Endodermal cell (in vitro differentiated cells): Measurements from ENCODE around the gene CDKL1. TPM values are rescaled to one million over a fixed set of nuclear protein-coding genes. Genes with fewer than 3 reads are reported as not detected.

ENCODE experiments used
- DNase-seq: peaks from one replicate; pipeline ENCODE4 v3.0.0-alpha.2; 2017
- H3K27ac ChIP-seq: 2 replicates; pipeline ENCODE4 v1.5.1; 2013; ENCODE audit warnings: mild to moderate bottlenecking, low read depth, low read length, moderate library complexity
- H3K27me3 ChIP-seq: 2 replicates; pipeline ENCODE4 v1.6.1; 2013; ENCODE audit warnings: mild to moderate bottlenecking, low read length, moderate library complexity; ENCODE audit not compliant: insufficient read depth, control insufficient read depth, poor library complexity, severe bottlenecking
- H3K36me3 ChIP-seq: 2 replicates; pipeline ENCODE4 v1.7.0; 2013; ENCODE audit warnings: mild to moderate bottlenecking, low read length, moderate library complexity; ENCODE audit not compliant: control insufficient read depth, insufficient read depth
- H3K4me1 ChIP-seq: one replicate; pipeline ENCODE4 v1.7.0; 2013; ENCODE audit warnings: low read length; ENCODE audit not compliant: control insufficient read depth, insufficient read depth
- H3K4me3 ChIP-seq: 2 replicates; pipeline ENCODE4 v1.5.1; 2013; ENCODE audit warnings: mild to moderate bottlenecking, low read length, moderate library complexity
- H3K9ac ChIP-seq: 2 replicates; pipeline ENCODE4 v1.6.1; 2013; ENCODE audit warnings: mild to moderate bottlenecking, low read length, moderate library complexity; ENCODE audit not compliant: poor library complexity, severe bottlenecking; ENCODE audit errors: extremely low read depth
- H3K9me3 ChIP-seq: 2 replicates; pipeline ENCODE4 v1.6.1; 2013; ENCODE audit warnings: mild to moderate bottlenecking, low read length, moderate library complexity; ENCODE audit not compliant: control insufficient read depth
- H3K27ac Mint-ChIP-seq: 2 replicates; pipeline ENCODE4 v1.8.0; 2020; ENCODE audit warnings: mixed read lengths
- H3K27me3 Mint-ChIP-seq: 2 replicates; pipeline ENCODE4 v1.8.0; 2021; ENCODE audit warnings: mild to moderate bottlenecking, mixed read lengths; ENCODE audit not compliant: insufficient read depth
- H3K36me3 Mint-ChIP-seq: 2 replicates; pipeline ENCODE4 v1.8.0; 2020; ENCODE audit warnings: low read depth, mixed read lengths
- H3K4me1 Mint-ChIP-seq: 2 replicates; pipeline ENCODE4 v1.8.0; 2020; ENCODE audit warnings: mixed read lengths
- H3K4me3 Mint-ChIP-seq: 2 replicates; pipeline ENCODE4 v1.8.0; 2020; ENCODE audit warnings: mild to moderate bottlenecking, moderate library complexity, mixed read lengths
- H3K9me3 Mint-ChIP-seq: 2 replicates; pipeline ENCODE4 v1.8.0; 2020; ENCODE audit warnings: mild to moderate bottlenecking, mixed read lengths
- CTCF ChIP-seq: fragments of 200-600 bp; sonication (generic); conservative IDR thresholded peaks from 2 replicates; pipeline ENCODE4 v1.5.0; 2021; ENCODE audit warnings: antibody characterized with exemption, mild to moderate bottlenecking
- WGBS, 2 experiments: methylation state at CpG; one replicate each; pipeline versions ENCODE4 v1.1.5 to v1.1.7; 2013; ENCODE audit warnings: missing lambda C conversion rate in 2 of 2, mixed read lengths in 1 of 2; ENCODE audit not compliant: insufficient coverage in 1 of 2, insufficient read length in 1 of 2; 5-methylcytosine and 5-hydroxymethylcytosine counted together
- total RNA-seq, 2 donors: library from RNA; stranded (reverse); fragmentation: NEBNext Ultra II Directional in 1 of 2; extraction: Animal tissue kit (Norgen Biotek cat#: 25700) in 1 of 2; gene quantifications; 2 replicates in 1 of 2; 3 replicates in 1 of 2; pipeline ENCODE4 v1.2.1, GENCODE V29; 2021

Gene CDKL1
- total RNA-seq, 2 donors from 2014 or later: 1.5 to 2.6 TPM

GRCh38 chr14:50345846-50346422 lies 50.7 kb downstream of the CDKL1 start:
- no peak overlapping the region for H3K4me3 Mint-ChIP-seq
- no peaks in the 10 kb centered on the region for H3K36me3 Mint-ChIP-seq
- 78 to 81% methylated on average over 3 to 6 of the region's 6 CpGs for WGBS, 2 experiments
- H3K9ac ChIP-seq: no peak overlapping the region
- TF ChIP-seq CTCF: no peak
- no peaks in the 10 kb centered on the region for H3K36me3 ChIP-seq
- H3K27ac Mint-ChIP-seq: no peak overlapping the region
- no peaks in the 10 kb centered on the region for H3K9me3 Mint-ChIP-seq
- H3K27ac ChIP-seq: no peak overlapping the region
- no peaks in the 10 kb centered on the region for H3K27me3 Mint-ChIP-seq
- no peaks in the 10 kb centered on the region for H3K9me3 ChIP-seq
- H3K4me1 ChIP-seq: no peaks in the 10 kb centered on the region
- peaks cover 16% of the 10 kb centered on the region for H3K4me1 Mint-ChIP-seq
- no peaks in the 10 kb centered on the region for H3K27me3 ChIP-seq
- DNase-seq: no peak
- no peak overlapping the region for H3K4me3 ChIP-seq

GRCh38 chr14:50344876-50345563 lies 51.7 kb downstream of the CDKL1 start:
- H3K27me3 Mint-ChIP-seq: no peaks in the 10 kb centered on the region
- no peak overlapping the region for H3K9ac ChIP-seq
- peaks cover 20% of the 10 kb centered on the region for H3K4me1 Mint-ChIP-seq
- no peak overlapping the region for H3K27ac Mint-ChIP-seq
- H3K27ac ChIP-seq: no peak overlapping the region
- no peaks in the 10 kb centered on the region for H3K27me3 ChIP-seq
- no peaks in the 10 kb centered on the region for H3K9me3 ChIP-seq
- TF ChIP-seq CTCF: no peak
- no peak overlapping the region for H3K4me3 ChIP-seq
- no peaks in the 10 kb centered on the region for H3K36me3 Mint-ChIP-seq
- WGBS, 2 experiments: 87 to 100% methylated on average over 3 of the region's 4 CpGs
- no peak for DNase-seq
- no peaks in the 10 kb centered on the region for H3K4me1 ChIP-seq
- H3K4me3 Mint-ChIP-seq: no peak overlapping the region
- no peaks in the 10 kb centered on the region for H3K36me3 ChIP-seq
- H3K9me3 Mint-ChIP-seq: no peaks in the 10 kb centered on the region

- H3K4me3 ChIP-seq: no peak overlapping the region
- Mint-ChIP-seq H3K36me3 (no peaks in the 10 kb centered on the region), H3K27me3 (no peaks in the 10 kb centered on the region), H3K4me3 (no peak overlapping the region), H3K9me3 (no peaks in the 10 kb centered on the region), H3K27ac (no peak overlapping the region), H3K4me1 (peaks cover 23% of the 10 kb centered on the region)
- H3K27me3 ChIP-seq: no peaks in the 10 kb centered on the region
- 93 to 100% methylated on average over 5 to 7 of the region's 7 CpGs for WGBS, 2 experiments
- TF ChIP-seq CTCF: no peak
- H3K36me3 ChIP-seq: no peaks in the 10 kb centered on the region
- no peak overlapping the region for H3K27ac ChIP-seq
- no peak for DNase-seq
- no peaks in the 10 kb centered on the region for H3K4me1 ChIP-seq
- H3K9ac ChIP-seq: no peak overlapping the region
- H3K9me3 ChIP-seq: no peaks in the 10 kb centered on the region
Observed at GRCh38 chr14:50344116-50344775, 52.4 kb downstream of the CDKL1 start.
